NB4 (cell line): ENCODE results near the gene DNAH1.

Source experiments
- POLR2A ChIP-seq: IDR thresholded peaks from 2 replicates; pipeline ENCODE4 v1.6.1; 2011; ENCODE audit warnings: mild to moderate bottlenecking; ENCODE audit not compliant: insufficient read length; ENCODE audit errors: extremely low read depth
- TF ChIP-seq, protein P1 (sequence below): IDR thresholded peaks from one replicate; pipeline ENCODE4 v1.5.1; 2012; ENCODE audit warnings: low read depth, low read length
- TF ChIP-seq, protein P2 (sequence below): IDR thresholded peaks from 2 replicates; pipeline ENCODE4 v1.6.1; 2011; ENCODE audit warnings: low read depth, low read length

DNA sequence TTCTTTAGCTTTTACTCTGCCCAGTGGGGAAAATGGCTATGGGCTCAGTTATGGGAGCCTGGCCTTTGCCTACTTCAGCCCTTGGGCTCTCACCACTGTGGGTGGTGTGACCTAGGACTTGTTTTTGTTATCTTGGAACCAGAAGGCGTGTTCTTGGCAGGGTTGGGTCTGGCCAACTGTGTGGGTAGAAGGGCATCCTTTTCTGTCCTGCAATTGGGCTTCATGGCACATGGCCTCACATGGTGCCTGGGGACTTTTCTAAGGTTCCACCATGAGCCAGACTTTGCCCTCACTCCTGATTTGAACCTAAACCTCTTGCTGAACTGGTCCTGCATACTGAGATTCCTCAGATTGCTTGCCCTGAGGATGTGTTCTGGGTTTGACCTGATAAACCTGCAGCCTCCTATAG, 26.8 kb upstream of the DNAH1 start:
- no peak for TF ChIP-seq POLR2A
- TF ChIP-seq, protein P1, sequence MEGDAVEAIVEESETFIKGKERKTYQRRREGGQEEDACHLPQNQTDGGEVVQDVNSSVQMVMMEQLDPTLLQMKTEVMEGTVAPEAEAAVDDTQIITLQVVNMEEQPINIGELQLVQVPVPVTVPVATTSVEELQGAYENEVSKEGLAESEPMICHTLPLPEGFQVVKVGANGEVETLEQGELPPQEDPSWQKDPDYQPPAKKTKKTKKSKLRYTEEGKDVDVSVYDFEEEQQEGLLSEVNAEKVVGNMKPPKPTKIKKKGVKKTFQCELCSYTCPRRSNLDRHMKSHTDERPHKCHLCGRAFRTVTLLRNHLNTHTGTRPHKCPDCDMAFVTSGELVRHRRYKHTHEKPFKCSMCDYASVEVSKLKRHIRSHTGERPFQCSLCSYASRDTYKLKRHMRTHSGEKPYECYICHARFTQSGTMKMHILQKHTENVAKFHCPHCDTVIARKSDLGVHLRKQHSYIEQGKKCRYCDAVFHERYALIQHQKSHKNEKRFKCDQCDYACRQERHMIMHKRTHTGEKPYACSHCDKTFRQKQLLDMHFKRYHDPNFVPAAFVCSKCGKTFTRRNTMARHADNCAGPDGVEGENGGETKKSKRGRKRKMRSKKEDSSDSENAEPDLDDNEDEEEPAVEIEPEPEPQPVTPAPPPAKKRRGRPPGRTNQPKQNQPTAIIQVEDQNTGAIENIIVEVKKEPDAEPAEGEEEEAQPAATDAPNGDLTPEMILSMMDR = no peak
- TF ChIP-seq, protein P2, sequence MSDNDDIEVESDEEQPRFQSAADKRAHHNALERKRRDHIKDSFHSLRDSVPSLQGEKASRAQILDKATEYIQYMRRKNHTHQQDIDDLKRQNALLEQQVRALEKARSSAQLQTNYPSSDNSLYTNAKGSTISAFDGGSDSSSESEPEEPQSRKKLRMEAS = no peak
